GM12892 (cell line): Measurements from ENCODE around the gene KRTAP12-3.

Experiments used
- POLR2A ChIP-seq: IDR thresholded peaks from 2 replicates; pipeline ENCODE4 v1.6.1; 2011; ENCODE audit warnings: low read depth, low read length, control low read depth
- POLR2AphosphoS5 ChIP-seq: IDR thresholded peaks from 2 replicates; pipeline ENCODE4 v1.6.1; 2011; ENCODE audit warnings: low read depth, low read length, control low read depth
- TAF1 ChIP-seq: IDR thresholded peaks from 2 replicates; pipeline ENCODE4 v1.6.1; 2011; ENCODE audit warnings: low read depth, mild to moderate bottlenecking, control low read depth, low read length, borderline replicate concordance

DNA sequence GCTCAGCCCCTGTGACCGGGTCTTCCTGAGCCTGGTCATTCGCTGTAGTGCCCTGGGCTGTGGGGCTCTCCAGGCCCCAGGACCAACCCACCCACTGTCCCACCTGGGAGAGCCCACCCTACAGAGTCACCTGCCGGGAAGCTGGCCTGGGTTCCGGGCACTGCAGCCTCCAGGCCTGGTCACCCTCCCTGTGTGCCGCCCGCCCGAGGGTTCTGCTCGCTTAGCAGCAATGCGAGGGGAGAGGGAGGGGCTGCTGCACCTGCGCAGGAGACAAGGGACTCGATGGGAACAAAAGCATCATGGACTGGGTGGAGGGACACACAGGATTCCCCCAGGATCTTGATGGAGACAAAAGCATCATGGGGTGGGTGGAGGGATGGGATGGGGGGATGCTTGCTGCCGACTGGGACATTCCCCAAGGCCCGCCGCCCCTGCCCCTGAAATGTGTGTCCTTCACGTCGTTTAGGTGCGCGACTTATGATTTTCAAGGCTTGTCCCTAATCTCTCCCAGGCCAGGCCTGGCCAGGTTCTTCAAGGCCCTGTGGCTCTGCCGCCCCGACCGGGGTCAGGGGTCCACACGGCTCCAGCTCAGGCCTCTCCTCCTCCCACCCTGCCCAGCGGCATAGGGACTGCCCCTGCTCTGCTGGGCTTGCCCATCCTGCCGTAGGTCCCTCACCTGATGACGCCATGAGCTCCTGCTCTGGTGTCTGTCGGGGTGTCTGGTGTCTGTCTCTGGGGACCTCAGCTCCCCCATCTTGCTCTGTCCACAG, 44.2 kb upstream of the KRTAP12-3 start:
- TF ChIP-seq POLR2A (no peak), TAF1 (no peak), POLR2AphosphoS5 (no peak)
